B cell (primary cell): Measurements from ENCODE around the gene CCDC13.

ENCODE experiments used
- EZH2 ChIP-seq: IDR thresholded peaks from 2 replicates; pipeline ENCODE4 v1.6.1; 2012; ENCODE audit warnings: borderline replicate concordance, low read depth, mild to moderate bottlenecking, moderate library complexity, low read length; ENCODE audit not compliant: insufficient read depth, poor library complexity, severe bottlenecking
- TF ChIP-seq, protein P1 (sequence below): fragments of 200-600 bp; IDR thresholded peaks from one replicate; pipeline ENCODE4 v1.8.0; 2022; ENCODE audit warnings: antibody characterized with exemption, mild to moderate bottlenecking

GRCh38 chr3:42741796-42742195 is 31.3 kb downstream of the CCDC13 start:
- TF ChIP-seq, protein P1, sequence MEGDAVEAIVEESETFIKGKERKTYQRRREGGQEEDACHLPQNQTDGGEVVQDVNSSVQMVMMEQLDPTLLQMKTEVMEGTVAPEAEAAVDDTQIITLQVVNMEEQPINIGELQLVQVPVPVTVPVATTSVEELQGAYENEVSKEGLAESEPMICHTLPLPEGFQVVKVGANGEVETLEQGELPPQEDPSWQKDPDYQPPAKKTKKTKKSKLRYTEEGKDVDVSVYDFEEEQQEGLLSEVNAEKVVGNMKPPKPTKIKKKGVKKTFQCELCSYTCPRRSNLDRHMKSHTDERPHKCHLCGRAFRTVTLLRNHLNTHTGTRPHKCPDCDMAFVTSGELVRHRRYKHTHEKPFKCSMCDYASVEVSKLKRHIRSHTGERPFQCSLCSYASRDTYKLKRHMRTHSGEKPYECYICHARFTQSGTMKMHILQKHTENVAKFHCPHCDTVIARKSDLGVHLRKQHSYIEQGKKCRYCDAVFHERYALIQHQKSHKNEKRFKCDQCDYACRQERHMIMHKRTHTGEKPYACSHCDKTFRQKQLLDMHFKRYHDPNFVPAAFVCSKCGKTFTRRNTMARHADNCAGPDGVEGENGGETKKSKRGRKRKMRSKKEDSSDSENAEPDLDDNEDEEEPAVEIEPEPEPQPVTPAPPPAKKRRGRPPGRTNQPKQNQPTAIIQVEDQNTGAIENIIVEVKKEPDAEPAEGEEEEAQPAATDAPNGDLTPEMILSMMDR, result no peak
- TF ChIP-seq EZH2, result no peak
